Stimulated activated CD4-positive, alpha-beta T cell treated with anti-CD3 and anti-CD28 coated beads, Interleukin-15, amount 100 ng/mL, for 24 hours (primary cell): Measurements from ENCODE around the gene NPR3.
"Not testable (repeated sequence)": the region's sequence is repeated elsewhere in the genome, so short reads cannot be mapped to it uniquely, and the experiment has no call there.

Experiments used
- DNase-seq: peaks from one replicate; pipeline ENCODE4 v3.0.0-alpha.2; 2020

NPR3 gene

DNA sequence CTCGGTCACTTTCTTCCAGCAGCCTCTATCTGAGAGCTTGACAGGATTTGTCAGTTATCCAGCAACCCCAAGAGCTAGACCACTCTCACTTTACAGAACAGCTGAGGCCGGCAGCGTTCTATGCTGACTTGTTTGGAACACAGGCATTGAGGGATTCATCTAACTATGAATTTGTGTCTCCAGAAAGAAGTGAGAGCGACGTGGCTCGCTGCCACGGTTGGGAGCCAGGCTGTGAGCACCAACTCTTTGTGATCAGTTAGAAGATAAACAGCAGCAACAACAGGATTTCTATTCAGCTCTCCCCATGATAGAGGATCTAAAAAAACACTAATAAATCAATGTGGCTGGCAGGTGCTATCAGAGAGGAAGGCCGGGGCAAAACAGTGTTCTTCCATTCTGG, 58.6 kb downstream of the NPR3 start:
- no peak for DNase-seq

DNA sequence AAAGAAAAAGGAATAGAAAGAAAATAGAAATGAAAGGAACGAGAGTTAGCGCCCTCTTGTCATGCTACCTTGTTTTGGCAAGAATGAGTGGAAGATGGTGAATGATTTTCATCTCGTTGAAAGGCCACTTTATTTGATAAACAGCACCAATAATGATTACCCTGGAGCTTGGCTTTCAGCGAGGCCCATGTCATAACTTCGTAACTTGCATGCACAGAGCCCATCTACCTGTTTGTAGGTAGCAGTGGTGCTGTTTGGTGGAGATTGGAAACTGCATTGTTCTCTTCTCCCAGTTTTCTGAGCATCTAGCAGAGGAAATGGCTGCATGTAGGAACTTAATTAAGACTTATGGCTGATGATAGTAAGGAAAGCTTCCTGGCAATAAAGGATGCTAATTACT, 59.3 kb downstream of the NPR3 start:
- DNase-seq: no peak

DNA sequence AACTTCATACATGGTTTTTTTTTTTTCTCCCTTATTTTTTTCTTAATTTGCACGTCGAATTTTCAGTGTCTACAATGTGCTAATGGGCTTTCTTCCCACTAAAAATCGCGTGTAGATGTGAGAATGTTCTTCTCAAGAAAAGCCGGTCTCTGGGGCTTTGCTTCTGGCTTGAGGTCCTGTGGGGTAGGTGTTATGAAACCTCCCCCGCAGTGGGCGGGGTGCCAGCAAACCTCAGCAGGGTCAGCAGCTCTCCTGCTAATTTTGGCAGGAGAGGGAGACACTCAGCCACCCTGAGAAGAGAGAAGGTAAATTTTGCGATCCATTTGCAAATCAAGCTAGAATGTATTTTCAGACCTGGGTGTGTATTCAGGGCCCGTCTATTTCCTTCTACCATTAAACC, 59.9 kb downstream of the NPR3 start:
- no peak for DNase-seq

DNA sequence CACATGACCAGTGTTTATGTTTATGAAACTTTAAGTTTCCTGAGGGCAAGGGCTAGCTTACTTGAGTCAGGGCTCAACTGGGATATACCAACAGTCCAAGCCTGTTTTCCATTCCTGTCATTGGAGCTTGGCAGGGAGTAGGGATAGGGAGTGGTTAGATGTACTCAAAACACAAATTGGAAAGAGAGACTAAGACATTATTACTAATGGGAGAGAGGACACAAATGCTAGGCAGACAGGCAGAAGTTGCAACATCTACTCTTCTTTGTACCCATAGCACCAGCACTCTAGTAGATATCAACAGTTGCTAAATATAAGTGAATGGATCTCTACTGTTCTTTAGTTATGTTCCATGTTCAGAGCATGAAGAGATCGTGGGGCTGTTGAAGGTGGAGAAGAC, 62.8 kb downstream of the NPR3 start:
- no peak for DNase-seq

DNA sequence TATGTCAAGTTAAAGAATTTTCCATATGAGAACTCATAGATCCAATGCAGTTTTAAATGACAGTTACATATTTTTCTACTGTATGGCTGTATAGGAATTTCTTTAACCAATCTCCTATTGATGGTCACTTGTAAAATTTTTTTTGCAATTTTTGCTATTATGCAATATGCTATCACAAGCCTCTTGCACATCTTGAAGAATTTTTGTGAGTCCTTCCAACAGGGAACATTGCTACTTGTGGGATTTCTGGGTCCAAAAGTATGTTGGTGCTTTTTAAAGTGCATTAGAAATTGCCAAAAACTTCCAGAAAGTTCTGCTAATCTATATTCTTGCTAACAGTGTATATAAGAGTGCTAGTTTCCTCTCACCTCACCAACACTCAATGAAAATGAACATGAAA, 65.1 kb downstream of the NPR3 start:
- no peak for DNase-seq

DNA sequence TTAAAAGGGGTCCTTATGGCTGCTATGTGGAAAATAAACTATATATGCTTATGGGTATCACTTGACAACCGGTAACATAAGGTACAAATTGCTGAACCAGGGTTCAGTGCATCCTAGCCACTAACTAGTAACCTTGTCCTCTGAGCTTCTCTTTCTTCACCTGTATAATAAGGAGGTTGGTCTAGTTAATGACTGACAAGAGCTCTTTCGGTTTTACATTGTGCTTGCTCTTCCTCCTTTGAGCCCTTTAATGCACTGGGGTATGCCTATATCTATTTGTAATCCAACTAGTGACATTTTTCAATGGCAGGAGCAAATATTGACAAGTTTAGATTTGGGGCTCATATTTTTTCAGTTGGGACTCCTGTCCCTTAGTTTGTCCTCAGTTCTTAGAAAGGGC, 66.1 kb downstream of the NPR3 start:
- DNase-seq: no peak

DNA sequence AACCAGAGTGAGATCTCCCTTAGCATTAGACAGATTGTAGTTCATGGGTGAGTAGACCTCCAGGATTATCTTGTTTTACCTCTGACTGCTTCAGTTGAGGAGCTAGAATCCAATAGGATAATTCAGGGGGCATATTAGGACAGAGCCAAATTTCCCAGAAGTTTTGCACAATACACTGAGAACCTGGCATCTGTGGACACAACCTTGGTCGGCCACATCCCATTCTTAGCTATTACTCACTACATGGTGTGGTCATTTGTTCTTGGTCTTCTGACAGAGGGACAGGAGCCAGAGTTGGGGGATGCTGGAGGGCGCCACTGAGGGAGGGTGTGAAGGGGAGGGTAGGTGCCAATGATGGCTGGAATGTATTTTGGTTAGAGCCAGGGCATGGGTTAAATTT, 66.6 kb downstream of the NPR3 start:
- no peak for DNase-seq

DNA sequence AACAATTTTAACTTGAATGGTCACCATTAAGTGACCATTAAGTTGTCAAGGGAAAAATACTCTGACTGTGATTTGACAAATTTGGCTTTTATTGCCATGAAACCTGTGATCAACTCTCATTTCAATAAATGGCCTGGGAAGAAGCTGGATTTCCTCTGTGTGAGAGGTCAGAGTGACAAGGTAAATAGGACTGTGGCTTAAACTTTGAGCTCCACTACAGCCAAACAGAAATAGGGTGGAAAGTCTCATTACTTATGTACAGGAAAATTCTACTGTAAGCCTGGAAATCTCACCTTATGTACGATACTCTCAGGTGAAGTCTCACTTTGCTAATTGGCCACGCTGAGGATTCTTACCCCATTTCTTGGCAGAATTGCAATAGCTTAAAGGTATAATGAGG, 67.3 kb downstream of the NPR3 start:
- DNase-seq: no peak

DNA sequence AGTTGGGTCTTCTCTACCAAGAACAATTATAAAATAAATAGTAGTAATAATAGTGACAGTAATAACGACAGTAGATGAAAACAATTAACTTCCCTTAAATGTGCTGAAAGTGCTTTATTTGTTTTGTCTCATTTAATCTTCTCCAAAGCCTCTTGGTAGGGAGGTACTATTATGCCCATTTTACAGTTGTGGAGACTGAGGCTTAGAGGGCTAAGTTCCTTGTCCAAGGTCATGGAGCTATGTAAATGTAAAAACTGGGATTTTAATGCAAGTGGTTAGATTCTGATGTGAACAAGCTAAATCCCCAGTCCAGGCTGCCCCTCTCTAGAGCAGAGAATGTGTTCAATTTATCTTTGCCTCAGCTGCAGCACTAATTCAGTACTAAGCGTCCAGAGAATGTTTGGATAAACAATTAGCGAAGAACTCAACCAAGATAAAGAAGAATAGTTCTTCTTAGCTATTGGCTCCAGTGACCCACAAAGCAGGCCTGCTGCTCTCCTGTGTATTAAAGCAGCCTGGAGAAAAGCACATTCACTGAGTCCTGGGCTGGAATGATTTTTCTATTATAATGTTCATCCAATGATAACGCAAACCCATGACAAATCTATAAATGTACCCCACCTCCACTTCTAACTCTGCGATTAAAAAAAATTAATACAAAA, 68.8 kb downstream of the NPR3 start:
- no peak for DNase-seq

DNA sequence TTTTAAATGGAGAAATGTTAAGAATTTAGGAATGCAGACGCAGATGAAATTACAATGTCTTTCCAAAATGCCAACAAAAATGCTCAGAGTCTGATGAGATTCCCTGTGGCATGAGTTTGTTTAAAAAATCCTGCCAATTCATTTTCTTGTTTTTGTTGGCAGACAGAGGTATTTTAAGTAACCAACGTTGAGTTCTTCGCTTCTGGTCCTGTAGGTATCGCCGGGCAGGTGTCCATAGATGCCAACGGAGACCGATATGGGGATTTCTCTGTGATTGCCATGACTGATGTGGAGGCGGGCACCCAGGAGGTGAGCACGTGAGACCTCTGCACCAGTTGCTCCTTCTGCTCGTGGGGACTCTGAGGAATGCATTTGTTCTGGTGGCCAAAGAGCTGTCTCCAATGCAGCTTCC, 69.4 kb downstream of the NPR3 start:
- DNase-seq: no peak

DNA sequence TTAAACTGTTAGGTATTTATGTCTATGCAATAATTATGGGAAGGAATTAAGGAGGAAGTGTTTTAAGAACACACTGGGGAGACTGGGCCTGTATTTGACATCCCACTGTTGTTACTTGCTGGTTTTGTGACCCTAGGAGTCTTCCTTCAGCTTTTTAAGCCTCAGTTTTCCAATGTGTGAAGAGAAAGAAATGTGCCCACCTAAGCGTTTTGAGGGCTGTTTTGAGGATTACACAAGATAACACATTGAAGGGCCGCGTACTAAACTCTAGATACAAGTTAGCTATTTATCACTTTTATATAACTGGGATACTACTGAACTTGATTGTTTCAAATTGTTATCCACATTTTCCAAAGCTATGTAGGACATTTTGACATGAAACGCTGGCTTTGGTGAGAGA, 72.5 kb downstream of the NPR3 start:
- no peak for DNase-seq

DNA sequence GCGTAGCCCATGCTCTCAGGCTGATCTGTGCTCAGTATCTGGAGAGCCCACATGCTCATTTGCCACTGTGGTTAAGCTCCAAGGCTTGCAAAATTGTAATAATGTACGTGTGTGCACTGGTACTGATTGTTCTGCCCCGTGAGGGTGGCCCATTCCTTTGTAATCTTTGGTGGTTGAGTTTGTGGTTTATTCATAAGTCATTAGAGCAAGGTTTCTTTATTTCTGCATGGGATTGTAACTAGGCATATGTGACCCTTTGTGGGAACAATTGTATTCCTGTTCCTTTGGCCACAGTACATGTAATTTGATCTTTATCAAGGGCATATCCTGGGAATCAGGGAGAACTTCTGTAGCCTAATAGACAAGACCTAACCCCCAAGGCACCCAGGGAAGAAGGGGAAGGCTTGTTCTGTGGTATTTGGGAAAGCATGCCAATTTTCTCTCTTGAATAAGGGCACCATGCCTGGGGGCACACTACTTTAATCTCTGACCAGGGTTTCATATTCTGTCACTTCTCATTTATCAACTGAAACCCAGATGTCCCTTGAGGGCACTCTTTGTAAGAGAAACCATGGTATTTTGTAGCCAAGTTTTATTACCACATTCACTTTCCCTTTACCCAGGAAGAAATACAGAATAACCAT, 74.6 kb downstream of the NPR3 start:
- no peak for DNase-seq

DNA sequence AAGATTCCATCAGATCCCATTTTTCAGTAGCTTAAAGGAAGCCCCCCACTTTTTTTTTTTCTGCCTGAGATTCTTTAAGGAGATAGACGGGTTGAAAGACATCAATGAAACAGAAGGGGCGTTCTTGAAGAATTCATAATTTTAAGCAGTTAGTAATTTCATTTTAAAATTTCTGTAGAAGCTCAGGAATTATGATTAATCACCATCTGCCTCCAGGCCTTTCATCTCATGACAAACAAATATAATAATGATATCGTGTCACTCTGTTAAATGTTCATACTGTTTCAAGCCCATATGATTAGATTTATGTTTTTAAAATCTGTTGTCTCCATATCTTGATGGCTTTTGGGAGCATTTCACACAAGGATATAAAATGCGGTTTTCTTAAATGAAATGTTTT, 75.2 kb downstream of the NPR3 start:
- DNase-seq: no peak

DNA sequence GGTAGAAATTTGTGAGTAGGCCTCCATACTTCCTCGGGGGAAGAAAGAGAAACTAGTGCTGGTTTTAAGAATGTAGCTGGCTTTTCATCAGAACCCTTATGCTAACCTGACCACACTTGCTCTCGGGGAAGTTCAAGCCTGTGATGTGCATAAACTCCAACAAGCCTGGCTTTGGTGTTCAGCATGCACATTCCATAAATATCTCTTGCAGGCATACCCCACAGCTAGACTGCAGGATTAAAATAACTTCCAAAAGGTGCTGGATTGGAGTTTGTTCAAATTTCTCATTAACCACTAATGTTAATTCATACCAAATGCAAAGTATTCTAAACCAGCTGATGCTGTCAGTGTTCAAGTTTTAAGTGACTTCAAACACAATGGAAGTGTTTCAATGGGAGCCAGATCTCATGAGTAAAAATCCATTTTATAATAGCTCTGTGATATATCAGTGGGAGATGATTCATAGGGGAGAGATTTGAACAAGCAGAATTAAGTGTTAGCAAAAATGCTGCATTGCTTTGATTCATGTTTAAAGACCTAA, 79.4 kb downstream of the NPR3 start:
- DNase-seq: no peak

DNA sequence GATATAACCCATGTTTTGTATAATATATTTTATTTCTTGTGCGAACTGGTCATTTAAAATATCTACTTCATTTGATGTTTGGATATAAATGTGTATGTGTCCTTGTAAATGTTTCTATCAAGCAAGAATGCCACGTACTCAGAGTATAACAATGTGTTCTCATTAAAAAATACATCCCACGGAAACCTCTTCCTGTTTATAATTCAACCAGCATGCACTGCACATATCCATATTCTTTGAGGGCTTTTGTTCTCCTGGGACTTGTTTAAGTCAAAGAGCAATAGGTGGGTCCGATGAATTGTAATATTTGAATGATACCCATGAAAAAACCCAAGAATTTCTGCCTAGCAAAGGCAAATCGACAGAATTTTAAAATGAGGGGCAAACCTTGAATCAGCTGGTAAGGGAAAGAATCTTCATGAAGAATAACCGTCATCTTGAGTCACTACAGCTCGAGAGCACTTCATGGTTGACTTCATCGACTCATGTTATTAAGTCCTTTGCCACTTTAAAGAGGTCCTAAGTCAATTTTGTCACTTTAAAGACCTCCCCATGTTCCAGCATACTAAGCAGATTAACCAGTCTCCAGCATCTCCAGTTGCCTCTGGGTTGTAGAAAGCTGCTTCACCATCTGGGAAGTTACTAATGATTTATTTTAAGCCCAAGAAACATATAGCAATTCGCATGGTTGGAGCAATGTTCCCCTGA, 80.6 kb downstream of the NPR3 start:
- no peak for DNase-seq

DNA sequence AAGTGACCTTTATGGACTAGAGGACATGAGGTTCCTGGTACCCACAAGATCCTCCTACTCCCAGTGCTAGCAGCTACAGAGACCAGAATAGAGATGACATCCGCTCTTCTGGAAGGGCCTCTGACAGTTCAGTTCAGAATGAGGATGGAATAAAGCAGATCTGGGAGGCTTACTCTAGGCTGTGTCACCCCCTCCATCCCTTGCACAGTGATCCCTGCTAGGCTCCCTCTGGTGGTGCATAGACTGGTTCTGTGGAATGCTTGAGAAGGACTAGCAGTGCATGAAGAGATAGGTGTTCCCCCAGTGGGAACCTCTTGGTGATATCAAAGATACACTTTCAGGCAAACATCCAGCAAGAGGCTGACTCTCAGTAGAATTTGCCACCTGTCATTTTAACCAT, 83.0 kb downstream of the NPR3 start:
- DNase-seq: no peak

DNA sequence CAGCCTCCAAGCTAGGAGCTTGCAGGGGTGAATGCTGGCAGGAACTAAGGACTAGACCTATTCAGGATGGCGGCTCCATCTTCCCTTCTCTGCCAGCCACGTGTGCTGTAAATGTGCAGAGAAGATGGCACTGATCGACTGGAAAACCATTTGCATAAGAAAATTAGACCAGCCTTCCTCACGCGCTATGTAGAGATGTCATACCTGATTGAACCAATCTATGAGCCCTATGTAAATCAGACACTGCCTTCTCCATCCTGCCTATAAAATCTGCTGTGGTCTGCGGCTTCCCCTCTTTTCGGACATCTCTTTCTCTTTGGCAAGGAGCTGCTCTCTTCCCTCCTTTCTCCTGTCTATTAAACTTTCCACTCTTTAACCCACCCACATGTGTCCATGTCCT, 91.6 kb downstream of the NPR3 start:
- no peak for DNase-seq

DNA sequence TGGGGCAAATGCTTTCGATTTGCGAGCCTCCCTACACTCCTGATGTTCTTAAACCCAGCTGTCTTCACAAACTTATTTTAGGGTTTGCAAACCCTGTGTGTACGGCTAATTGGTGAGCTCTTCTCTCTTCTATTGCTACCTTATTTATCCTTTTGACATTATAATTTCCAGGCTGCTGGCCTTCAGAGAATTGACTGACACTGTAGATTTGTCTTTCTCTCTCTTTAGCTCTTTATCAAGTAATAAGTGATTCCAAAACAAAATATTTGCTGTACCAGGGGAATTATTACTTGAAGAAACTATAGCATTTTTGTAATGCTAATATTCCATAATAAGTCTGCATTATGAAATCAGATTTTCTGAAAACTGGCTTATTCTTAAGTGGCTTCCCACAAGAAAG, 92.5 kb downstream of the NPR3 start:
- DNase-seq: no peak

DNA sequence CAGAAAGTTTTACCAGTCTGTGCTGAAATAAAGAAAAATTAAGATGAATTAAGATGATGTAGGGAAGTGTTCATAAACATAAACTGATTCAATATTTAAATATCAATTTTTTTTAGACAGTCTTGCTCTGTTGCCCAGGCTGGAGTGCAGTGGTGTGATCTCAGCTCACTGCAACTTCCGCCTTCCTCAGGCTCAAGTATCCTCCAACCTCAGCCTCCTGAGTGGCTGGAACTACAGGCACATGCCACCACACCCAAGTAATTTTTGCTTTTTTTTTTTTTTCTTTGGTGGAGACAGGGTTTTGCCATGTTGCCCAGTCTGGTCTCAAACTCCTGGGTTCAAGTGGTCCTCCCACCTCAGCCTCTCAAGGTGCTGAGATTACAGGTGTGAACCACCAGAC, 94.3 kb downstream of the NPR3 start:
- not testable (repeated sequence) for DNase-seq

DNA sequence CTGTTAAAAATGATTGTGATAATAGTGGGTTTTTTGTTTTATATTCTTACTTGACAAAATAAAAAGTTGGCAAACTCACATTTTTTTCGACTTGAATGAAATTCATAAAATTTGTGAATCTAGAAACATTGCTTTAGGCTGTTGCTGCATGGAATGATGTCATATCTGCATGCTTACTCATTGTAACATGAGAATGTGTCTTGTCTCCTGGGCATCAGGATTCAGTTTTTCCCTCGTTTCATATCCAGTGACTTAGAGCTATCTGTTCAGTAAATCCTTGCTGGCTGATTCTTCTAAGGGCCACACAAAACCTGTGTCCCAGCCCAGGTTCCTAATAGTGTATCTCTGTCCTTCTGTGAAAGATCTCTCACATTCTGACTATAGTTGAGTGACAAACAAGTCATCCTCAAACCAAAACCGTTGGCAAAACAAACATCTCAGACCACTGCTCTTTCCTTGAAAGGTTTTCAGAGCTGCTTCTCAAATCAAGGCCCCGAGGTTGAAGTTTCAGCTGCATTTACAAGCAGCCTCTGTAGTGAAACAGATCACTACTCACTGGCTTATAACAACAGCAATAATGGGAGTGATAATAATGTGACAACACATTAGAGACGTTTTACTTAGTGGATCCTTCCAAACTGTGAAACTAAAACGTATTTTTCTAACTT, 95.0 kb downstream of the NPR3 start:
- DNase-seq: no peak

DNA sequence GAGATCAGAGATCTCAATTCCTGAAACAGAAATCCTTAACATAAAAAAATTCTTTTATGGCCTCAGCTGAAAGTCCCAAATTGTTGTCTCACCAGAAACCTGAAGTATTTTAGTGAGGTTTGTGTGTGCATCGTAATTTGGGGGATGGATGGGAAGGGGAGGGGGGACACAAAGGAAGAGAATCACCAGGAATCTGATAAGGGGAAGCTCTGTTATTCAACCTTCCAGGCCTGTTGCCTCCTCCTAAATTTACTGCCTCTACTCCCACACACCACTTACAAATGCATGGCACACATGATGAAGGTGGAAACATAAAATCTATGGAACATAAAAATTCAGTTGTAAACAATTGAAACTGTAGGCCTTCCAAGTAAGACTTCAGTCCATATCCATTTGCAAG, 97.7 kb downstream of the NPR3 start:
- DNase-seq: no peak

DNA sequence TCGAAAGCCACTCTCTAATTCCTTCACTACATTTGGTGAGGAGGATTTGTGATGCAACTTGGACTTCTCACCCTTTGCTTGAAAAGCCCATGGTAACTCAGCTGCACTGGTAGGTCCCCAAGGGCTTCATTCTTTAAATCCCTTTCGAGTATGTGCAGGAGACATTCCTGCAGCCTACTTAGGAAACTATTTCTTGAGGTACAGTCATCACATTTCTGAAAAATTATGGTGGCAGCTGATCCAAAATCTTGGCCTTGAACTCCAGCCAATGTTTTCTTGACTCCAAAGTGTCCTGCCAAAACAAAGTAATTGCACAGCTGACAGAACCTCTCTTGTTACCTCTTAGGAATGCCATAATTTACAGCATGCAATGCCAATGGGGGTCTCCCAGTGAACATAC, 99.7 kb downstream of the NPR3 start:
- no peak for DNase-seq

DNA sequence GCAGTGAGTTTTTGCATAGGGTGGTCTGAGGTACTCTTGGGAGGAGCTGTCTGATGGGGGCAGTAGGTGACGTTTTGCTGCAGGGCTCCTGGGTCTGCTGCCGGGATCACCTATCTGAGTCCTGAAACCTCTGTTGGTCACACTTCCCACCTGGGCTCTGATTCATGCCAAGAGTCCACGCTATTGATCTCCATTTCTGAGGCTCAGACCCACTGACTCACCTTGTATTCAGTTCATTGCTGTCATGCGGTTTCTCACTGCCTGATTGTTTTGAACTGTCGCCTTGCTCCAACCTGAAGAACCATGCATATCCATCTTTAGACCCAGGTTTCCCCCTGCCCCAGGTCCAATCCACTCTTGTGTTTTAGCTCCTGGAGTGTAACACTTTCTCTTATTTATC, 101.3 kb downstream of the NPR3 start:
- DNase-seq: no peak

DNA sequence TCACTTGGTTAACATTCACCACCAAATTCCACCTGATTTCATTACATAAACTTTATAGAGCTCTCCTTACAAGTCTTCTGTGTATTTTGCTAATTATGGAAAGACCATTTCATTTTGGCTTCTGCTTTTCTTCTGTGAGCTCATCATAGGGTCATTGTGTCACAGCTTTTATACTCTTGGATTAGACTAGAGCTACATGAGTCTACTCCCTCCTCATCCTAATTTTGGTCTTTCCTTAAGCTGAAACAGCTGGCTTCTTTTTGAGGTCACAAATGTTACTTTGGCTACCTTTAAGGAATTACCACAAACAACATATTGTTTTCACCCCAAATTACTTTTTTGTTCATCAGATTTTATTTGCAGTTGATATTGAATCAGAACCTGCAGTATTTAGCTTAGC, 103.0 kb downstream of the NPR3 start:
- no peak for DNase-seq
